Thoracic aorta (tissue), 2 donors: ENCODE results near the gene ZNF382. TPM values are rescaled to one million over a fixed set of nuclear protein-coding genes. Genes with fewer than 3 reads are reported as not detected.
A peak's percentile ranks its signal among the peaks of the same experiment; 100 is the strongest.

Experiments
- ATAC-seq: fragments of 150-250 bp; one replicate; pipeline ENCODE4 v1.8.0; 2017; ENCODE audit warnings: low read depth; ENCODE audit not compliant: insufficient number of reproducible peaks, low FRiP score
- DNase-seq: peaks from one replicate; pipeline ENCODE4 v3.0.0-alpha.2; 2020; ENCODE audit warnings: low spot score
- H3K27ac ChIP-seq, 2 donors: fragments of 200-600 bp; sonication (generic); 1 replicate in 1 of 2; 2 replicates in 1 of 2; pipeline ENCODE4 v1.5.1; 2016; ENCODE audit warnings: mild to moderate bottlenecking in 2 of 2, moderate library complexity in 2 of 2
- H3K27me3 ChIP-seq: fragments of 200-600 bp; sonication (generic); replicated peaks from 2 replicates; pipeline ENCODE4 v1.6.0; 2016; ENCODE audit warnings: mild to moderate bottlenecking; ENCODE audit not compliant: insufficient read depth
- H3K36me3 ChIP-seq: fragments of 200-600 bp; sonication (generic); one replicate; pipeline ENCODE4 v1.5.1; 2016
- H3K4me1 ChIP-seq, 2 donors: fragments of 200-600 bp; sonication (generic); 1 replicate in 1 of 2; 2 replicates in 1 of 2; pipeline versions ENCODE4 v1.5.1 to v1.6.0; 2016; ENCODE audit warnings: low read depth in 2 of 2, mild to moderate bottlenecking in 1 of 2; ENCODE audit not compliant: control insufficient read depth in 1 of 2
- H3K4me3 ChIP-seq: fragments of 200-600 bp; sonication (generic); 2 replicates; pipeline ENCODE4 v1.5.1; 2016; ENCODE audit warnings: mild to moderate bottlenecking
- H3K9me3 ChIP-seq: fragments of 200-600 bp; sonication (generic); 2 replicates; pipeline ENCODE4 v1.5.1; 2016
- CTCF ChIP-seq: fragments of 200-600 bp; sonication (generic); IDR thresholded peaks from one replicate; pipeline ENCODE4 v1.5.1; 2019; ENCODE audit warnings: antibody characterized with exemption
- total RNA-seq, 2 donors: library from RNA; depleted of rRNA; stranded (reverse); fragments of >200 nt; gene quantifications; one replicate each; pipeline versions ENCODE4 v1.1.0 to v1.2.3, GENCODE V29; 2016

ZNF382 gene
- total RNA-seq, result 1 to 10 TPM; 2.7 to 8.7 TPM

GRCh38 chr19:36605101-36605876 is at the start of gene ZNF382:
Gene ZNF382 (plus strand): TSS chr19:36605313. CDS start chr19:36609915, 4,602 bp downstream.
- peaks cover 4% of the 10 kb centered on the region for H3K36me3 ChIP-seq
- no peak for TF ChIP-seq CTCF
- H3K4me3 ChIP-seq, result peak within 1 kb of the TSS; percentile 91
- DNase-seq, result peak; percentile 2
- H3K9me3 ChIP-seq, result no peaks in the 10 kb centered on the region
- ATAC-seq, result peak; percentile 48
- peak within 1 kb of the TSS; percentile 10 to 65 for H3K27ac ChIP-seq
- H3K4me1 ChIP-seq, result peaks cover 3 to 12% of the 10 kb centered on the region in 2 donors
- no peaks in the 10 kb centered on the region for H3K27me3 ChIP-seq

GRCh38 chr19:36564391-36564790 is 40.7 kb upstream of the ZNF382 start:
- peaks cover 56% of the 10 kb centered on the region for H3K36me3 ChIP-seq
- DNase-seq (no peak), ATAC-seq (no peak)
- no peak overlapping the region for H3K27ac ChIP-seq
- H3K4me3 ChIP-seq, result no peak overlapping the region
- TF ChIP-seq CTCF, result no peak
- H3K4me1 ChIP-seq, result no peaks in the 10 kb centered on the region
- H3K9me3 ChIP-seq, result peaks cover 86% of the 10 kb centered on the region
- no peaks in the 10 kb centered on the region for H3K27me3 ChIP-seq

DNA sequence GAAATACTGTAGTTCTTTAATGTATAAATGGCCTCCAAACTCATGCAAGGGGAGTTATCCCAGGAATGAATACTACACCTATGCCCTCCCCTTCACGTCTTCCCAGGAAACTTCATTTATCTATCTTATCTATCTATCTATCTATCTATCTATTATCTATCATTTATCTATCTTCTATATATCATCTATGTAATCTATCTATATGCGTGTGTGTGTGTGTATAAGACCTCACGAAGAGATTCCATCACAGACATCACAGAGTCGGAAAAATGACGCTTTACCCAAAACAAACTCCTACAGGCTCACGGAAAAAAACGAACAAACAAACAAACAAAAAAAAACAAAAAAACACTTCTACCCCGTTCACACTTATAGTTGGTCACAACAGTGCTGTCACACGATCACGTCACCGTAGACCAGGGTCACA is 32.5 kb upstream of the ZNF382 start:
- H3K36me3 ChIP-seq, result peaks cover 19% of the 10 kb centered on the region
- peak overlapping the region; percentile 87 to 88 for H3K27ac ChIP-seq
- peak overlapping the region; percentile 99 for H3K4me3 ChIP-seq
- peaks cover 11% of the 10 kb centered on the region for H3K9me3 ChIP-seq
- ATAC-seq (peak; percentile 67), DNase-seq (no peak)
- H3K4me1 ChIP-seq, result peaks cover 12 to 20% of the 10 kb centered on the region in 2 donors
- TF ChIP-seq CTCF, result no peak
- H3K27me3 ChIP-seq, result no peaks in the 10 kb centered on the region

GRCh38 chr19:36573020-36573894 is 31.9 kb upstream of the ZNF382 start, which contains the start of gene ZNF529:
Gene ZNF529 (minus strand): TSS chr19:36573292. CDS start chr19:36572346, 946 bp downstream.
- ATAC-seq (peak; percentile 94), DNase-seq (peak; percentile 72)
- no peaks in the 10 kb centered on the region for H3K27me3 ChIP-seq
- H3K4me3 ChIP-seq, result peak within 1 kb of the TSS; percentile 99
- peak within 1 kb of the TSS; percentile 87 to 88 for H3K27ac ChIP-seq
- peaks cover 12 to 20% of the 10 kb centered on the region in 2 donors for H3K4me1 ChIP-seq
- H3K9me3 ChIP-seq, result peaks cover 7% of the 10 kb centered on the region
- H3K36me3 ChIP-seq, result peaks cover 21% of the 10 kb centered on the region
- TF ChIP-seq CTCF, result no peak
